NCI-H2196 treated with DMSO at 0.1 percent for 48 hours (cell line): ENCODE results near the gene PON1.

ENCODE experiments used
- DNase-seq: peaks from one replicate; lab custom pipeline; 2025; ENCODE audit not compliant: unreplicated experiment; lab: John Stamatoyannopoulos, UW

PON1 gene

DNA sequence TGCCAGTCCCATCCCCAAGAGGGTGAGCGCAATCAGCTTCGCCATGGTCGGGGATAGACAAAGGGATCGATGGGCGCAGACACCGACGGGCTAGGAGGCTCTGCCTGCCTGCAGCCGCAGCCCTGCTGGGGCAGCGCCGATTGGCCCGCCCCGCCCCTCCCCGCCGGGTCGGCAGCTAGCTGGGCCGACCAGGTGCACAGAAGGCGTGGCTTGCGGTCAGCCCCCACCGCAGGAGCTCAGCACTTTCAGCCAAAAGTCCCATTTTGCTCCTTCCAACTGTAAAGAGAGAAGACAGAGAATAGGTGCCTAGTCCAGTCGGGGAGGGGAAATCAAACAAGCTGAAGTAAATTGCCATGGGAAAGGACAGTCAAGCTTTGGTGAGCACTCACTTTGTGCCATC is at the start of gene PON1:
Gene PON1 (minus strand): TSS at position 102 of the 400 bp plus-strand sequence. CDS start 57 bp downstream, at position 45.
- DNase-seq = no peak

DNA sequence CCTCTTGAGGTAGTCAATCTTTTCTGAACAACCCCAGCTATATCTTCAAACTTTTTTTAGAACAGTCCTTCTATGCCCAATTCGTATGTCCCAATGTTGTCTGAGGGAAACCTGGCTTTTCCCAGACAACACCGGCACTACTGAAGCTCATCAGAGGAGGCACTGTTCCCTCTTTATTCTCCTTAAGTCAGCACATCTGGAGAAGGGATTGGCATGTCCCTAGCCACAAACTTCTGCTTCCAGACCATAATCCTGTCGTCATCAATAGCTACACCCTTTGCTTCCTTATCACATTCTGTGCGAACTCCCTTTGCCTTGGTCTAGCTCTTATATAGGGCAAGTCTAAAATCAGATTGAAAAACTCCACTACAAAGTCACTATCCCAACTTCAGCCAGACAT is 49.0 kb upstream of the PON1 start:
- no peak for DNase-seq

DNA sequence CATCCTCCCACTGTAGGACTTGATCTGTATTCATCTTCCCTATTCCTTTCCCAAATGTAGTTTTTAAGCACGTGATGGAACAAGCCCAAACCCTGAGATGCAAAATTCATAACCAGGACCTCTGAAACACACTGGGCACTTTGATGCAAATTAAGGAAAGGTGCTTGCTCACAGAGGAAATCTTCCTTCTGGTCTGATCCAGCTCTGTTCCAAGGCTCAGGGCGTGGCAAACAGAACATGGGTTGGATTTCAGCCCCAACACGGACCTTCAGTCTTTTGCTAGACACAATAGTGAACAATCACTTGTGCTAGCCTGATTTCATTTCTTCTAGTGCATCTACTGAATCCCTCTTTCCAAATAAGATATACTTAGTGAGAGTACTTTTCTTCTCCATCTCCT is 43.9 kb upstream of the PON1 start:
- DNase-seq = no peak

DNA sequence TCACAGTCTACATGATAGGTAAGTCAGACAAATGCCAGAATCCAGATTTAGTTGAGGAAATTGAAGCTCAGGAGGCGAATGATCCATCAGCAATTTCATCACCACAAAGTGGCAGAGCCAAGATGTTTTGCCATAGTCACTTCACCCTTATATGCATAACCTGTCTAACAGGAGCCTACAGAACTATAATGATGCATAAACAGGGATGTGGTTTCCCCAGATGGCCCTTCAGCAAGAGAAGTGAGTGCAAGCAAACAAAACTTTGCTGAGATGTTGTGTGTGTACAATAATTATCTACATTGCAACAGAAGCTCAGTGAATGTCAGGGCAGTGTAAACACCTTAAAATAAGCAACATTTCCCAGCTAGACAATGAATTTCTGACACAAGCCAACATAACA is 43.3 kb upstream of the PON1 start:
- no peak for DNase-seq

DNA sequence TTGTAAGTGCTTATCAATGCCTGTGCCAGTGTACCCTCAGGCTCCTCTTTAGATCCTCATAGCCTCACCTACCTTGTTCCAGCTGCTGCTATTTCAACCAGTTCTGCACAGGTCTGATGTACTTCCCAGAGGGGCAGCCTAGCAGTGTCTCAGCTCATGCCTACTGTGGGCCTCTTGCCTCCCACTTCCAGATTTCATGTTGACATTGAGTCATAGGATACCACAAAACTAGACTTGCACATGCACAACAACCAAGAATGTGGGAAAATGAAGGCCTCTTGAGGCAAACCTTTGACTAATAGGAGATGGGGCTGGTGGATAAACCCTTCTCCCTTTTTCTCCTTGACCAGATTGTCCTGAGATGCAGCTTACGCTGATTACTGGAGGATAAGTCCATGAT is 40.8 kb upstream of the PON1 start:
- no peak for DNase-seq

DNA sequence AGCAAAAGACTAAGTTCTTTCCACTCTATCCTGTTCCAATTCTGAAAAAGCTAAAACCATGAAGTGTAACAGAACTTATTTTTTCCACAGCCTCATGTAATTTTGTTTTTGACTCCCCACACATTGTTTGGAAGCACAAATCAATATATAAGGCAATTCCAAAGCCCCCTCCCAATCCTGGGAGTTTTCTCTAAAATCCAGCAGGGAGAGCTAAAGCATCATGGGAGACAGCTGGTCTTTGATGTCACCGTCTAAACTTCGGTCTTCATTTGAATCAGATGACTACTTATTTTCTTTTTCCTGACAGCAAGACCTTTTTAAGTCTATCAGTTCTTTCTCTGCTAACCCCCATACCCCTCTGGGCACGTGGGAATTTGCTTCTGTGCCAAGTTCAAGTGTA is 33.3 kb upstream of the PON1 start:
- no peak for DNase-seq

DNA sequence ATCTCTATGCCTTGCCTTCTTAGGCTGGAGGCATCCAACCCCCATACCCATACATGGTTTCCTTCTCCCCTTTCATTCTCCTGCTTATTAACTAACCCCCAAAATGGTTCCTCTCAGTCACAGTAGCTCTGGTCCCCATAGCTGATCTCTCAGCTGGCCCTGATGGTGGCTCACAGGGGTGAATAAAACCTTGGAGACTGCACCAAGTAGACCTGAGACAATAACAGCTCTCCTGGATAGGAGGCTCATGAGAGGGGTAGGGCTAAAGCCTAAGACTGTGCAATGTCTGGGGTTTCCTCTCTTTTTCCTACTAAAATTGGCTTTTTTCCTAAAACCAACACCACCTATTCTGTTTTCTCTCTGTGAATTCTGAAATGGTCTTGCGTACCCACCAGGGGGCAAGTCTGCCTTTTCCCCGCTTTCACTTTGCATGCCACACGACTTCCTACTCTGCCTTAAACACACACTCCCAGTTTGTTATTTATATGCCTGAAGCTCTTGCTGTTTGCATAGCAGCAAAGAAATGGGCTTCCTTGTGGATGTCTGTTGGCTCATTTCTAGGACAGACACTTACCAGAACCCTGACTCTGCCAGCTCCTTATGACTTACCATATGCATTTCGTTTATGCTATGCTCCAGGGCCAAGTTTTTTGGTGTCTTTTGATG is 18.4 kb upstream of the PON1 start:
- DNase-seq = no peak

DNA sequence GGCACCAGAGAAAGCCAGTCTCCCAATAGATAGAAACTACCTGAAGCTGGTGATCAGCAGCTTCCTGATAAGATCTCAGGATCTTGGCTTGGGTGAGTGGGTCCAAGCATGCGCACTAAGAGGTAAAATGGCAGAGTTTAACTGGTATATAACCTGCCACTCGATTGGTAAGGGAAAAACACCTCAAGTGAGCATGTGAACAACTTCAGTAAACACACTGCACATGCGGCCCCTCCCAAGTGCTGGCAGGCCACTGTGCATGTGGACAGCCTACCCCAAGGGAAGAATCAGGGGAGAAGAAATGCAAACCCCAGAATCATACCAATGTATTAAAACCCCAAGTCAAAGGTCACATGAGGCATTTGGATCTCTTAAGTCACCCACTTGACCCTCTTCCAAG is 17.7 kb upstream of the PON1 start:
- no peak for DNase-seq

DNA sequence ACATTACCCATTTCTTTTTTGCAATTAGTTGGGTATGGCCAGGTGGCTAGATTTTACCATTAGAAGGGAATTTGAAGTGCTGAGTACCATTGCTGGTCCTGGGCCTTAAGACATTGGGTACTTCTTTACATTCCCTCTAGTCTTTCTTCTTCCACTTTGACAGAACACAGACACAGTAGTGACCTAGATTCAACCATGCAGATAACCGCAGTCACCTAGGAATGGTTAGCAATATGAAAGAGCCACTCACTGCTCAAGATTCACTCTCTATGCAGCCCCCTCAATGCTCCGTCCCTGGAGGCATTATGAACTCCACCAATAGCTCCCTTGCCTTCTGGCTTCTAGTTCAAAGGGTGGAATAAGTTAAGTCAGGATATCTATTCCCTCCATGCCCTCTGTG is 16.2 kb upstream of the PON1 start:
- no peak for DNase-seq

DNA sequence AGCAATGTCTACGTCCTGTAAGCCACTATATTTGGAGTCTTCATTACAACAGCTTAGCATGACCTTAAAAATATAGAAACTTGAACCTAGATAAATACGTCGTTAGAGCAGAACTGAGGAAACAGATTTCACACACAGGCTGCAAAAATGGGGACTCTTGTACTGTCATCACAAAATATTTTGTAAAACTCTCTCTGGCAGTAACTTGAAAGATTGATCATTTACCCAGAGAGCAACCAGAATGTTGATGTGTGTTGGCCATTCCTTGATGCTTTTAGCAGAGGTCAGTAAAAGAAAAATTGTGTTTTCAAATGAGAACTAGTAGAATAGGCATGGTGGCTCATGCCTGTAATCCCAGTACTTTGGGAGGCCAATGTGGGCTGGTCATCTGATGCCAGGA is 14.5 kb upstream of the PON1 start:
- no peak for DNase-seq

DNA sequence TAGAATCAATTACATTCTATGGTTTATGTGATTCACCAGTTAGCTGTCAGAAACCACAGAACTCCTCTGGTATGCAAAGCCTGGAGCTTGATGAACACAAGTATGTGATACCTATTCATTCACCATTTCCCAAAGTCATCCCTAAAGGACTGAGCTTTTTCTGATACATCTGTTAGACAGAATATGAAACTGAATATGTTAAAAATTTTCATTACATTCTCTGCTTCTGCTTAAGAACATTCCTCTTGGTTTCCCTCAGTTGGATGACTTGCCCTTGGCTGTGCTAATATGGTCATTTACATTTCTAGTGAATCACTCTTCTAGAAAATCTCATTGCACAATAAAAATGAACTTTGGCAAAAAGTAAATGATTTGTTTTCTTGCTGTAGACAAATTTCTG is 10.8 kb upstream of the PON1 start:
- DNase-seq = no peak

DNA sequence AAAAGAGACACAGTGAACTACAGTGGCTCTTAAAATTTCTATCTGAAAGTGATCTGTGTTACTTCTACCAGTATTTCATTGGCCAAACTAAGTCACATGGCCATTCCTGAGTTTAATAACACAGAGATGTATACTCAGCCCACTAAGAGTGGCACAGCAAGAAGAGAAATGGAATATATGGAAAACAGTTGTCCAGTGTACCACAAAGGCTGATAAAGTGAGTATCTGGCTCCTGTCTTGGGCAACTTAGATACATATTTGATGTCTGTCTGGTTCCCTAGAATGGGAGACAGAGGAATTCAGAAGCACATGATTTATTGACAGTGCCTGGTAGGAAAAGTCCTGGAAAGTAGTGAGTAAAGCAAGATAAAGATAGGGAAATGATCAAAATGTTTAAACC is 10.1 kb upstream of the PON1 start:
- DNase-seq = no peak

DNA sequence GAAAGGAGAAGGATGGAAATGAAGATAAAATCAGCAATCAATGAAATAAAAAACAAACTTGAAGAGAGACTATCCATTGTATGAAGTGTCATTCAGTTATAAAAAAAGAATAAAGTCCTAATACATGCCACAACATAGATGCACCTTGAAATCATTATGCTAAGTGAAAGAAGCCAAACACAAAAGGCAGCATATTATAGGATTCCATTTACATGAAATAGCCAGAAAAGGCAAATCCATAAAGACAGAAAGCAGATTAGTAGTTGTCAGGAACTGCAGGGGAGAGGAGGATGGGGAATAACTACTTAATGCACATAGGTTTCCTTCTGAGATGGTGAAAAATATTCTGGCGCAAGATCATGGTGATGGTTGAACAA is 6.6 kb upstream of the PON1 start:
- no peak for DNase-seq

DNA sequence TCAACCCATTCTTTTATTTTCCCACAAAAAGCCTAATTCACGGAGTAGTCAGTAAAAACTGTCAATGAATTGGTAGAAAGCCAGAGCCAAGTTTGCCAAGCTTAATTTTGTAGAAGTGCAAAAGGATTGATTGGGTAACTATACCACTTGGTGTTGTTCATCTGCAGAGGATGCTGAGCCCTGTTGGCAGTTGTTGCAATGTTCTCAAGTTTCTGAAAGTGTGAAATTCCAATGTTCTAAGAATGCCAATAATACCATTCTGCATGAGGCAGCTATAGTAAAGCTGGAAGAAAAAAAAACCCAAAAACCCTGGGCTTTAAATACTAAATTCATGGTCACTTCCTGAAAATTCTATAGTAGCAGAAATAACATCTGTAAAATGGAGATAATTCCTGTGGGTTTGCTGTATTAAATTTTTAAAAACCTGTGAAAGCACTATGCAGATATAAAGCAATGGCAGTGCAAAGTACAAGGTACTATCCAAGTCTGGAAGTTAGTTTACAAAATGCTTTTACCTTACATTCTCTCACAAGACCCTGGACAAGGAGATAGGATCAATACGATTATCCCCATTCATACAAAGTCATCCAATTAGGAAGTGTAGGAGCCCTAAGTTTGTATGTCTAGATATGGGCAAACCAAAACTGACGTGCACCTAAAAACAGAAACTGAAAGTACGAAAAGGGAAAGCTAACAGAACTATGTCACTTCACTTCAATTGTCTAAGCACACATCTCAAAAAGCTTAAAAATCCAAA is 6.0 kb upstream of the PON1 start:
- DNase-seq = no peak

DNA sequence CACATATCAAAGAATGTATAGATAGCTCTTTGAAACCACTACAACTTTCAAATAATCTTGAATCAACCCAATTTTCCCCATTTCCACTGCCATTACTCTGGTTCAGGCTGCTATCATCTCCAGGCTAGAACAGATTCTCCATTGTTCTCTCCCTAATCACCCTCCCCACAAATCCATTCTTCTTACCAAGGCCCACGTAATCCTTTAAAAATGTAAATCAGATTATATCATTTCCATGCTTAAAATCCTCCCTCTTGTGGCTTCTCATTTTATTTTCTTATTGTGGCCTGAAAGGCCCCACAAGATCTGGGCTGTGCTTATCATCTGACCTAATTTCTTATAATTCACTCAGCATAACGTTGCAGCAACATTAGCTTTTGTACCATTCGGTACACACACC is 3.0 kb upstream of the PON1 start:
- no peak for DNase-seq

DNA sequence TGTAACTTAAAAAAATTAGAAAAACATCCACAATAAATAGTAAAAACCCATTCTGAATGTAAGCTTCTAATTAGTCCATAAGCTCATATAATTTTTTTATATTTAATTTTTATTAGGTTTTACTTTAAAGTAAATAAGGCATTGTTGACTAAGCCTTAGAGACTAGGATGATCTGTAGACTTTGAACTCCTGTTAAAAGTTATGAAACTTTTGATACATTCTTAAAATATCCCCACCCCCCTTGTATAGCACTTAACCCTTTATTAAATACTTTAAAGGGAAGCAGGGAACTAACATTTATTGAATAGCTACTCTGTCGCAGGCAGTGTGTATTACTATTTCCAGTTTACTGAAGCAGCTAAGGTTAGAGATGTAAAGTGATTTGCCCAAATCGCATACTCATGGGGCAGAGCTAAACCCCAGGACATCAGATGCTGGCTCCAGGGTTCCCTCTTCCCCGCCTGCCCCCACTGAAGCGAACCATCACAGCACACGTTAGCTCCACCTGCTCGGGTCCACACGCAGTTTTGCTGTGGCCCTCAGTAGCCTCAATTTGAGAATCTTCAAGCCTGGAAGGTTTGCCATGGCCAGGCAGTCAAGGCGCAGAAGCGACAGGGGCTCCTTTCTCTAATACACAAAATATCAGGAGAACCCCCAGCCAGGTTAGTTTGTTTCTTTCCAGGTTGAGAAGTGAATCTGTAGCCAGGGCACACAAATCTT is 762 bp downstream of the PON1 start:
- no peak for DNase-seq

DNA sequence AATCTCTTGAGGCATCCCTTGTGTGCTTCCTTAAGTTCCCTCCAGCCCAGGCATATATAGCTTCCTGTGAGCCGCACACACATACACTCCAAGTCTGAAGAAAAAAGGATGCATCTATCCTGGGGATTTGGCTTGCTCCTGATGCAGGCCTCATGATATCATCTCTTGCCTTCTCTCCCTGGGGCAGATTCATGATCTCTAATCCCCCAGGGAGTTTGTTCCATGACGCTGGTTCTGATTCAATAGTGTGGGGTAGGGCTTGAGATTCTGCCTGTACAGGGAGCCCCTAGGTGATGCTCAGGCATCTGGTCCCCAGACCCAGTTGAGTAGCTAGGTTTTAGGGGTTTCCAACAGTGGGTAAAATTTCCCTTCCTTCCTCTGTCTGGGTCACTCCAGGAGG is 1.5 kb downstream of the PON1 start:
- DNase-seq = no peak

DNA sequence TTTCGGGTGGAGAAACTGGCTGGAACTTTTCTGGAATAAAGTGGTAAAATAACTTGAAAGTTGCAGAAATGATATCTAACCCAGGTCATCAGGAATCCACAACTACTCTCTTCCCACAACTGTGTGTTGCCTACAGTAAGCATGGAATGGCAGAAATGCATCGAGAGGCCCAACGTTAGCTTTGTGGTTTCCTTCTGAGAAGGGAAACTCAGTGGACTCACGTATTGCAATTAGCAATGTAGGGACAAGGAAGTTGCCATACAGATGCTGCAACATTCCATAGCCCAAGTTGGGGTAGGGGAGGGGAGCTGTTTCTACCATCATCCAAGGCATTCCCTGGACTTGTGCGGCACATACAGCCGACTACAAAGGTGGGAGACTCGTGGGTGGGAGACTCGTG is 1.9 kb downstream of the PON1 start:
- no peak for DNase-seq

DNA sequence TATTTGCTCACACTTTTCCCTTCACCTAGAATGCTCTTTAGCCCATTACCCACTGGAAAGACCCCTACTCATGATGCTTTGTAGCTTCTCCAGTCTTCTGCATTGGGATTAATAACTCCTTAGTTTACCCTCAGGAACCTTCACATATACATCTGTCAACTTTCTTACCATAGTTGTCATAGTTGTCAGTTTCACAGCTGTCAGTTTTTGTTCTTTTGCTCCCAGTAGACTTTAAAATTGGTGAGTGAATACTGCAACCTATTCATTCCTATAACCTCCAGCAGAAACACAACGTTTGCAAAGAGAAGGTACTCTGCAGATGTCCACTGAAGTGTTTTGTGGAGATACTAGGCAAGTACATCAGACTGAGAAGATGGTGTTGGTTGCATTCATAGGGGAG is 2.6 kb downstream of the PON1 start:
- DNase-seq = no peak

DNA sequence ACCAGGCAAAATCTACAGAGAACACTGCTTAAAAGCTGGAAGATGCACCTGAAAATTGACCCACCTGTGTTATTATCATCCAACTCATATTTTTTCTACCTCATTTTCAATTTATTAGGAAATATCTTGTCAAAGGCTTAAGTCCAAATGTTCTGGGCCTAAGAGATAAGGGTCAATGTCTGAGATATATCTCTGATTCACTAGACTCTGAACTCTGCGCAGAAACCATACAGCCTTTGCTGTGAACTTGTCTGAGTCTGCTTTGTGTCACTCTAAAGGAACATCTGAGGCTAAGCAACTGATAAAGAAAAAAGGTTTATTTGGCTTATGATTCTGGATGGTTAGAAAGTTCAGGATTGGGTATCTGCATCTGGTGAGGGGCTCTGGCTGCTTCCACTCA is 3.7 kb downstream of the PON1 start:
- DNase-seq = no peak

DNA sequence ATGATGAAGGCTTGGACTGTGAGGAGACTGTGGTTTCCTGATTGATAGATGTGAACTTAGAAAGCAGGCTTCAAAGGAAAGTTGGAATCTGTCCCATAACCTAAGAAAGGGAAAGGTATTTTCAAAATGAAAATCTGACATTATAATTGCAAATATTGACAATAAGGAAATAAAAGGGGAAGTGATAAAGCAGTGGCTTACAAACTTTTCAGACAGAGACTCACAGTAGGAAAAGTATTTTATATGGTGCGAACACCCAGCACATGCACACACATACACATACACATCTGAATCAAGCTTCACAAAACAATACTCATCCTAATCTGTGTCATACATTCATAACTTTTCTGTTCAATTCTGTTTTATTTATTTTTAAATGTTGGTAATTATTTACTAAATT is 4.8 kb downstream of the PON1 start:
- DNase-seq = no peak

DNA sequence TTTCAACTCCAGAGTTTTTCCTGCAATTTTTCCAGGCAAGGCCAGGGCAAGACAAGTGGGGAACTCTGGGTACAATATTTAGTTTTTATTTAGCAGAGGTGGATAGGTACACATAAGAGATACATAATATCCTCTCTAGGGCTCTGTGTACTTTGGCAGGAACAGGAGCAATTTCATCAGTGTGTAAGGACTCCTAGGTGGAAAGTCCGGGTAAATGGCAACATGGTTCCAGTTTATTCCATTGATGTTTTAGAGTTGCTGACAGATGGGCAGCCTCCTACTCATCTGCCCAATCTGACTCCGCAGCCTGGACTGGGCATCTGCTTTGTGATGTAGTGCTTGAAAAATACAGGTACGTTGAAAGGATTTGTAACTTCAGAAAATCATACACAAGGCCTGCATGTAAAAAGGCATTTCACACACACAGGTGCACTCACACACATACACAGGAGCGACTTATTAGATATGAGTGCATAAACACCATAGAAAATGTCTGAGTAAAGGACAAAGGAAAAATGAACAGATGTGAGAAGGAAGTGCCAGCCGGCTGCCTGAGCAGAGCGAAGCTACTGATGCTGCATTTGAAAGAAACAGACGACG is 5.7 kb downstream of the PON1 start:
- DNase-seq = no peak
